ENCODE results near the gene NRCAM. TPM values are rescaled to one million over a fixed set of nuclear protein-coding genes. Genes with fewer than 3 reads are reported as not detected.

Gene NRCAM
- total RNA-seq, 1 experiment from 2014 or later = 40.3 TPM

GRCh38 chr7:108120933-108121332, 335.3 kb downstream of the NRCAM start:
- Histone ChIP-seq H2AFZ (no peak overlapping the region), H3K27ac (no peak overlapping the region), H3K36me3 (ENCODE audit: low read depth) (no peaks in the 10 kb centered on the region), H3K9me2 (ENCODE audit: insufficient read depth) (no peaks in the 10 kb centered on the region), H3K4me3 (no peak overlapping the region), H3F3A (ENCODE audit: insufficient read depth, low read depth) (no peaks in the 10 kb centered on the region), H3K9me3 (ENCODE audit: insufficient read depth, low read depth) (no peaks in the 10 kb centered on the region), H3K79me2 (ENCODE audit: low read depth) (no peaks in the 10 kb centered on the region), H3K27me3 (ENCODE audit: insufficient read depth, low read depth) (no peaks in the 10 kb centered on the region), H3K4me2 (no peak overlapping the region), H4K20me1 (ENCODE audit: insufficient read depth) (no peaks in the 10 kb centered on the region), H3K4me1 (replicated peaks; ENCODE audit: insufficient read depth) (no peaks in the 10 kb centered on the region)
- ChIA-PET CTCF (no interaction called here), POLR2A (ENCODE audit: unreplicated experiment) (no interaction called here)
- intact Hi-C loops (cut with micrococcal nuclease; ENCODE audit: unreplicated experiment) = no loop called here
- BruUV-seq (replicated peaks) = no TSS peak
- TF ChIP-seq CTCF (conservative IDR thresholded peaks at IDR 0.05) (no peak), EZH2 (IDR thresholded peaks at IDR 0.05; ENCODE audit: low read depth) (no peak)
- DNase-seq = no peak

GRCh38 chr7:108120196-108120595, 336.0 kb downstream of the NRCAM start:
- POLR2A ChIA-PET (ENCODE audit: unreplicated experiment) = no interaction called here
- Histone ChIP-seq H3K4me1 (replicated peaks; ENCODE audit: insufficient read depth) (no peaks in the 10 kb centered on the region), H4K20me1 (ENCODE audit: insufficient read depth) (no peaks in the 10 kb centered on the region), H3K27me3 (ENCODE audit: insufficient read depth, low read depth) (no peaks in the 10 kb centered on the region), H3K9me3 (ENCODE audit: insufficient read depth, low read depth) (no peaks in the 10 kb centered on the region), H3K9me2 (ENCODE audit: insufficient read depth) (no peaks in the 10 kb centered on the region), H3K27ac (no peak overlapping the region), H3K36me3 (ENCODE audit: low read depth) (no peaks in the 10 kb centered on the region), H3K4me3 (no peak overlapping the region), H3F3A (ENCODE audit: insufficient read depth, low read depth) (no peaks in the 10 kb centered on the region), H3K79me2 (ENCODE audit: low read depth) (no peaks in the 10 kb centered on the region), H3K4me2 (no peak overlapping the region), H2AFZ (no peak overlapping the region)
- TF ChIP-seq CTCF (conservative IDR thresholded peaks at IDR 0.05) (no peak), EZH2 (IDR thresholded peaks at IDR 0.05; ENCODE audit: low read depth) (no peak)
- no TSS peak for BruUV-seq (replicated peaks)
- CTCF ChIA-PET = interaction anchor here (0.6 kb wide), 1 partner anchor 340 kb away, joined by 4 read pairs; no protein-coding TSS in a partner anchor
- no peak for DNase-seq
- intact Hi-C loops (cut with micrococcal nuclease; ENCODE audit: unreplicated experiment) = no loop called here

- Histone ChIP-seq H3K4me3 (no peak overlapping the region), H4K20me1 (ENCODE audit: insufficient read depth) (no peaks in the 10 kb centered on the region), H3K27me3 (ENCODE audit: insufficient read depth, low read depth) (no peaks in the 10 kb centered on the region), H3K36me3 (ENCODE audit: low read depth) (no peaks in the 10 kb centered on the region), H3K27ac (no peak overlapping the region), H3K9me2 (ENCODE audit: insufficient read depth) (no peaks in the 10 kb centered on the region), H3K4me1 (replicated peaks; ENCODE audit: insufficient read depth) (no peaks in the 10 kb centered on the region), H2AFZ (no peak overlapping the region), H3K79me2 (ENCODE audit: low read depth) (no peaks in the 10 kb centered on the region), H3K9me3 (ENCODE audit: insufficient read depth, low read depth) (no peaks in the 10 kb centered on the region), H3F3A (ENCODE audit: insufficient read depth, low read depth) (no peaks in the 10 kb centered on the region), H3K4me2 (no peak overlapping the region)
- POLR2A ChIA-PET (ENCODE audit: unreplicated experiment) = no interaction called here
- DNase-seq = no peak
- intact Hi-C loops (cut with micrococcal nuclease; ENCODE audit: unreplicated experiment) = no loop called here
- CTCF ChIA-PET = no interaction called here
- no TSS peak for BruUV-seq (replicated peaks)
- TF ChIP-seq CTCF (conservative IDR thresholded peaks at IDR 0.05) = no peak
- TF ChIP-seq EZH2 (IDR thresholded peaks at IDR 0.05; ENCODE audit: low read depth) = no peak
These were observed 337.3 kb downstream of the NRCAM start for GRCh38 chr7:108118959-108119358.

Data from PC-9 (cell line).